Coronary artery (tissue), 2 donors: ENCODE data around the gene CPZ.

Source experiments
- DNase-seq: peaks from one replicate; pipeline ENCODE4 v3.0.0-alpha.2; 2017; ENCODE audit warnings: low spot score
- H3K27ac ChIP-seq, 2 donors: fragments of 200-600 bp; sonication (generic); one replicate each; pipeline ENCODE4 v1.5.1; 2016 to 2019
- H3K4me3 ChIP-seq: fragments of 200-600 bp; sonication (generic); 2 replicates; pipeline ENCODE4 v1.5.1; 2016; ENCODE audit warnings: mild to moderate bottlenecking, moderate library complexity
- CTCF ChIP-seq: fragments of 200-600 bp; sonication (generic); IDR thresholded peaks from one replicate; pipeline ENCODE4 v1.5.1; 2019; ENCODE audit warnings: antibody characterized with exemption

The CPZ gene

GRCh38 chr4:8606966-8607365 lies 14.4 kb downstream of the CPZ start:
- DNase-seq: no peak
- Histone ChIP-seq H3K27ac (no peak overlapping the region), H3K4me3 (no peak overlapping the region)
- no peak for TF ChIP-seq CTCF

- no peak for DNase-seq
- H3K27ac ChIP-seq: no peak overlapping the region
- TF ChIP-seq CTCF: peak; percentile 95
- H3K4me3 ChIP-seq: no peak overlapping the region
Observed at GRCh38 chr4:8607603-8608481, 15.3 kb downstream of the CPZ start.

GRCh38 chr4:8608714-8609391 lies 16.3 kb downstream of the CPZ start:
- Histone ChIP-seq H3K27ac (no peak overlapping the region), H3K4me3 (no peak overlapping the region)
- no peak for DNase-seq
- no peak for TF ChIP-seq CTCF

DNA sequence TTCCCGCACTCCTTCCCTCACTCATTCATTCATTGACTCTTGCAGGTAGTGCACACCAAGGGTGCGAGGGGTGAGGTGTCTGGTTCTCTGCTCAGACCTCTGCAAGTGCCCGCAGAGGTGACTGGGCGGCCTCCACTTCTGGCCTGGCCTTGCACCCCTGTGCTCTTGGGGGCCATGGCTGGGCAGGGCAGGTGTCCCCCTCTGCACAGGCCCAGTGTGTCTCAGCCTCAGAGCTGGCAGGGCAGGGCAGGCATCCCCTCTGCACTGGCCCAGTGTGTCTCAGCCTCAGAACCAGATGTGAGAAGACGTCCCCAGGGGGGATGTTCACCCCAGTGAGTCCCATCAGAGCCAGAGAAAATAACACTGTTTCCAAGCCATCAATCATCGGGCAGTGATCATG lies 16.8 kb downstream of the CPZ start:
- Histone ChIP-seq H3K4me3 (no peak overlapping the region), H3K27ac (no peak overlapping the region)
- DNase-seq: no peak
- TF ChIP-seq CTCF: no peak

- Histone ChIP-seq H3K27ac (no peak overlapping the region), H3K4me3 (no peak overlapping the region)
- TF ChIP-seq CTCF: no peak
- DNase-seq: no peak
Observed at GRCh38 chr4:8609824-8610350, 17.3 kb downstream of the CPZ start.

DNA sequence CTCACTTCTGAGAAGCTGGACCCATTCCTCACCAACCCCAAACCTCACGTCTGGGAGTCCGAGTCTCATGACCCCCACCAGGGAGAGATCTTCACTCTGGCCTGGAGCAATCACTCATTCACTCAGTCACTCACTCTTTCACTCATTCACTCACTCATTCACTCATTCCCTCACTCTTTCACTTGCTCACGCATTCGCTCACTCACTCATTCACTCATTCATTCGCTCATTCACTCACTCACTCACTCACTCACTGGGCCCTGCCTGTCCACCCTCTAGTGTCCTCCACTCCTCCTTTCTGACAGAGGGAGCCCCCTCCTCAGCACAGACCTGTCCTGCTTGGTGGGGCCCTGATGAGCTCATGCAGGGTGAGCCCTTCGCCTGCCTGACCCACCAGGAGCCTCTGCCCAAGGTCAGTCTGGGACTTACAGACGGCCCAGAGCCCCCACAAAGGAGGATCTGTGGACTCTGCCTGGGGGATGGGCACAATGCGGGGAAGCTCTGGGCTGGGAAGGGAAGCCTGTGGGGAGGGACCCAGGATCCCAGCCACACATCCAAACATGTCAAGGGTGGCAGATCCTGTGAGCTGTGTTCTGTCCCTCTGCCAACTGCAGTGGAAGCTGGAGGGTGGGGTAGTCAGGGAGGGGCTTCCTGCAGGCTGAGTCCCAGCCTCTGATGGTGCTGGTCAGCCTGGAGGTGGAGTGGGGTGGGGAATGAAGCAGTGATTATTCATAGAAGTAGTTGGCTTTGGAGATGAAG lies 18.5 kb downstream of the CPZ start:
- H3K4me3 ChIP-seq: no peak overlapping the region
- no peak overlapping the region for H3K27ac ChIP-seq
- DNase-seq: no peak
- TF ChIP-seq CTCF: no peak
